Kasumi-1 (cell line): ENCODE results near the gene CBFA2T2.
"Not testable (repeated sequence)": the region's sequence is repeated elsewhere in the genome, so short reads cannot be mapped to it uniquely, and the experiment has no call there.

Source experiments
- DNase-seq, 2 experiments: peaks; one replicate each; lab custom pipeline; 2025; lab: John Stamatoyannopoulos, UW

The CBFA2T2 gene

GRCh38 chr20:33576432-33577125 is 86.7 kb downstream of the CBFA2T2 start:
- no peak for DNase-seq

- DNase-seq: no peak
Observed at GRCh38 chr20:33578510-33578909, 88.6 kb downstream of the CBFA2T2 start.

- no peak for DNase-seq
Observed at GRCh38 chr20:33583143-33583542, 93.2 kb downstream of the CBFA2T2 start.

- DNase-seq: no peak
Observed at GRCh38 chr20:33584976-33585375, 95.1 kb downstream of the CBFA2T2 start.

- DNase-seq: no peak
Observed at GRCh38 chr20:33585413-33585812, 95.5 kb downstream of the CBFA2T2 start.

- DNase-seq: no peak
Observed at GRCh38 chr20:33589059-33589458, 99.2 kb downstream of the CBFA2T2 start.

GRCh38 chr20:33591901-33592300 is 102.0 kb downstream of the CBFA2T2 start:
- DNase-seq: not testable (repeated sequence)

GRCh38 chr20:33594743-33595142 is 104.8 kb downstream of the CBFA2T2 start:
- DNase-seq: no peak

GRCh38 chr20:33600414-33600813 is 110.5 kb downstream of the CBFA2T2 start:
- no peak for DNase-seq

GRCh38 chr20:33600981-33601380 is 111.1 kb downstream of the CBFA2T2 start:
- no peak for DNase-seq

- DNase-seq: no peak
Observed at GRCh38 chr20:33601861-33602260, 112.0 kb downstream of the CBFA2T2 start.

GRCh38 chr20:33602826-33603590 is 113.1 kb downstream of the CBFA2T2 start:
- DNase-seq: no peak

- no peak for DNase-seq
Observed at GRCh38 chr20:33604084-33604990, 114.4 kb downstream of the CBFA2T2 start.

GRCh38 chr20:33604991-33605370 is 115.1 kb downstream of the CBFA2T2 start:
- no peak for DNase-seq

- no peak for DNase-seq
Observed at GRCh38 chr20:33606118-33606771, 116.3 kb downstream of the CBFA2T2 start.

- DNase-seq: peak; percentile 6 to 7
Observed at GRCh38 chr20:33609504-33609903, 119.6 kb downstream of the CBFA2T2 start.

- no peak for DNase-seq
Observed at GRCh38 chr20:33611106-33611505, 121.2 kb downstream of the CBFA2T2 start.

GRCh38 chr20:33612001-33612400 is 122.1 kb downstream of the CBFA2T2 start:
- DNase-seq: no peak

GRCh38 chr20:33621717-33622400 is 132.0 kb downstream of the CBFA2T2 start:
- DNase-seq: no peak

- no peak for DNase-seq
Observed at GRCh38 chr20:33622705-33623365, 132.9 kb downstream of the CBFA2T2 start.

GRCh38 chr20:33624399-33624798 is 134.5 kb downstream of the CBFA2T2 start:
- DNase-seq: no peak
